Eye (tissue), 1 donor: ENCODE measurements around the gene PLD5.
"Not testable (repeated sequence)": the region's sequence is repeated elsewhere in the genome, so short reads cannot be mapped to it uniquely, and the experiment has no call there.

Source experiments
- DNase-seq: peaks from one replicate; pipeline ENCODE4 v3.0.0-alpha.2; 2015

The PLD5 gene

DNA sequence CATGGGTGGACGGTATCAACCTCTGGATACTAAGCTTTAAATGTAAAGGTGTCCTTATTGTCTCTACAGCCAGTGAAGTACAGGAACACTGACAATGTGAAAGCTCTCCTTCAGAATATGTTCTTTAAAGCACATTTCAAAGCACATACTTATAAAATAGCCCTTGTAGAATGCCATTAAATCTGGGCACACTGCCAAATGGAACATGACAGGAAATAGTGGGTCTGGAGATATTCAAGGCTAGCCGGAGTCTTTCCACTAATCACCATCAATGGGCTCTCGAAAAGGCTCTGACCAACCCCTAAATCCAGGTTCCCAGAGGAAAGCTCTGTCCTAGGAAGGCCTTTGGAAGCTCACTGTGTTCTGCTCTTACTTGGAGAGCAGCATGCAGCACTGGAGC, 46.6 kb downstream of the PLD5 start:
- DNase-seq: no peak

DNA sequence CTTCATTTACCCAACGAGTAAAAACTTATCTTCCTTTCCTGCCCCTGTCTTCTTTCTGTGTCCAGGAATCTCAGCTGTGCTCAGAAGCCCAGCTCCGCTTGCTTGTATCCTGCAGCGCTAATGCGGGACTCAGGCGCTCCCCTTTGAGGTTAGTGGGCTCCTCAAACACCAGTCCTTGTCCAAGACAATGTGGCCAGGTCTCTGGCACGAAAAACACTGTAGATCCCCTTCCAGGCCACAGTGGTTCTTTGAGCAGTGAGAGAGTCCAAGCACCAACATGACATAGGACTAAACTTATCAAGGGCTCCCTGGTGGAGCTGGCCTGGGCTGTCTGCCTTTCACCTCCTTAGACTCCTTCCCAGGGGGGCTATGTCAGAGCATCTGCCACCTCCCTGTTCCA, 53.7 kb downstream of the PLD5 start:
- DNase-seq: no peak

DNA sequence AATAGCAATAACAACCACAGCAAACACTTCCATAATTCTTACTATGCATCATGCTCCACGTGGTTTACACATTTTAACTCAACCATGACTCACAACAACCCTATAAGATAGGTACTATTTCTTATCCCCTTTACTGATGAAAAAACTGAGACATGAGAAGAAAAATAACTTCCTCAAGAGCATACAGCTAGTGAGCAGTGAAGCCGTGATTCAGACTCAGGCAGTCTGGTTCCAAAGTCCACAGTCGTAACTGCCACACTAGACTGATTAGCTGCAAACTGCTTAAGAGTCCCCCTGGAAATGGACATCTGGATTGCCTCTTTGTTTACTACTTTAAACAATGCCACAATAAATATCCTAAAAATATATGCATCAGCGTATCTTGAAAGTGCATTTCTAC, 55.7 kb downstream of the PLD5 start:
- no peak for DNase-seq

DNA sequence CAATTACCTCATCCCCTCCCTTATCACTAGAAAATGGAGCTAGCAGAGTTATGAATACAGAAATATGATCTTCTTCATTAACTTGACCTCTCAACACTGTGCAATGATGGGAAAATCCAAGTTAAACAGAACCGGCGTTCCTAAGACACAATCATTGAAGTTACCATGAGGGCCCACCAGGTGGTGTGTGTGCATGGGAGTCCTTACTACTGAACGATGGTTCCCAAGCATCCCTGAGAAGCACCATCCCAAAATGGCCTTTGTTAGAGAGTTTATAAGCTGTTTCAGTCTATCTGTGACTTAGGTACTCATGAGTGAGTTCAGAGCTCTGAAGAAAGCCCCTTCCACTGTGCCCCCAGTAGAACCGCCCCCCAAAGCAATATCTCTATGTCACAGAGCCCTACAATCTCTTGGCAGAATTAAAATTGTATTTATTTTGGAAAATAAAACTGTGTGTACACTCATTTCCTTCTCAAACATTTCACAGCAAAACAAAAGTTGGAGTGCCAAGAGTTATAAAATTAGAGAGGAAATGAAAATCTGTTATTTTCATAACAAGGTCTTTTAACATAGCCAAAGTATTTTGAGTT, 56.8 kb downstream of the PLD5 start:
- DNase-seq: peak; percentile 84

DNA sequence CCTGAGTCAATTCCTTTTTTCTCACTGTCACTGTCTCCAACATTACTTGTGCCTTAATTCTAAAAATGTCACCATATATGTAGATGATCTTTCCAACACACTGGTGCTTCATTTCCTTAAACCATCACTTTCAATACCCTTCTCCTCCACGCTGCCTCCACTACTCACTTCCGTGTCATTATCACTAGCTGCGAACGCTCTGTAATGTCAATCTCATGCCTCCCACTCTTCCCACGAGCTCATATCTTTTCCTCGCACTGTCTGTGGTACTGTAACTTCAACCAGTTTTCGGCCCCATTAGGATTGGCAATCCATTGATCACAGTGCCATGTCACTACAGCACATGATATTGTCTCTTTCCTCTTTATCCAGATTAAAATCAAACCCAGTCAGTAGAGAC, 61.6 kb downstream of the PLD5 start:
- DNase-seq: no peak

DNA sequence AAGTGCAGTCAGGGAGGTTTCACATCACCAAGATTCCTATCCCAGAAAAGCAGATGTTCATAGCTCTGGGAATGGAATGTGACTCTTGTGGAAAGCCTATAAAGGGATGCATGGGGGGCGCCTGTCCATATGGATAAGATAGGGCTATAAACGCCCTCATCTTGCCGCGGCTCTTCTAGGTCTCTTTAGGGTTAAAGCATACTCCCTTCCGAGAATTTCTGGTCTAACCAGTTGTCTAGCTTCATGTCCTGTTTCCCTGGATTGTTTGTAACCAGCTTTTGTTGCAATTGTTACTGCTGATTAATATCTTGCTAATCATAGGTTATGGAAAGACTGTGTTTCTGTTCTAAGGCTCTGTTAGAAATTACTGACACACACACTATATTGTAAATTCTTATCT, 64.8 kb downstream of the PLD5 start:
- not testable (repeated sequence) for DNase-seq

DNA sequence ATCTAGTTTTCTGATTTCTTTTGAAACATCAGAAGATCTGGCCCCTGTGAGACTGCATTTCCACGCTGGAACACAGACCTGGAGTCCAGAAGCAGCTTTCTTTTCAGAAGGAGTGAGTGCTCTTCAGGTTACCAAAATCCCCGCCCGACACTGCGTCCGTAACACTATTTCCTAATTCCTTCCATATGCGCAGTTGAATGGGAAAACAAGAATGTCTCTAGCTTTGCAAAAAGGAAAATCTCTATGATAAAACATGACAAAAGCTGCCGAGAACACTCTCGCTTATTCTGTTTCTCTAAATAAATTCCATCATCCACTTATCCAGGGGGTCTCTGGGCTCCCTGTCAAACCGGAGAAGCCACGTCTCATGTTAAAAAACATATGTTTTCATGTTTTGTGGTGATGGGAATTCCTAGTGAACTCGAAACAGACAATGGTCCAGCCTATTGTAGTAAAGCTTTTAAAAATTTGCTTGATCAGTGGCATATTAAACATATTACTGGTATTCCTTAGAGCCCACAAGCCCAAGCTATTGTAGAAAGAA, 67.7 kb downstream of the PLD5 start:
- DNase-seq: peak; percentile 55

DNA sequence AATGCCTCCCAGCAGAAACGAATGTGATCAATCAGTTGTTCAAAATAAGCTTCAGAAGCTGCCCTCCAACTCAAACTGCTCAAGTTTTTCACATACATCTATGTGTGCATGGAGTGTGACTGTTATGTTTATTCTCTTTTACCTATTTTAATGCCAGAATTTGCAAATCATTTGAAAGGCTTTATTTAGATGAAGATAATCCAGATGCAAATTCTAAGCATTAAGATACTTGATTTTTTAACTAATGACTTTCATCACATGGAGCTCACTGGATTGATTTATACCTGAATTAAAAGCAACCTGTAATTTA, 69.5 kb downstream of the PLD5 start:
- no peak for DNase-seq

DNA sequence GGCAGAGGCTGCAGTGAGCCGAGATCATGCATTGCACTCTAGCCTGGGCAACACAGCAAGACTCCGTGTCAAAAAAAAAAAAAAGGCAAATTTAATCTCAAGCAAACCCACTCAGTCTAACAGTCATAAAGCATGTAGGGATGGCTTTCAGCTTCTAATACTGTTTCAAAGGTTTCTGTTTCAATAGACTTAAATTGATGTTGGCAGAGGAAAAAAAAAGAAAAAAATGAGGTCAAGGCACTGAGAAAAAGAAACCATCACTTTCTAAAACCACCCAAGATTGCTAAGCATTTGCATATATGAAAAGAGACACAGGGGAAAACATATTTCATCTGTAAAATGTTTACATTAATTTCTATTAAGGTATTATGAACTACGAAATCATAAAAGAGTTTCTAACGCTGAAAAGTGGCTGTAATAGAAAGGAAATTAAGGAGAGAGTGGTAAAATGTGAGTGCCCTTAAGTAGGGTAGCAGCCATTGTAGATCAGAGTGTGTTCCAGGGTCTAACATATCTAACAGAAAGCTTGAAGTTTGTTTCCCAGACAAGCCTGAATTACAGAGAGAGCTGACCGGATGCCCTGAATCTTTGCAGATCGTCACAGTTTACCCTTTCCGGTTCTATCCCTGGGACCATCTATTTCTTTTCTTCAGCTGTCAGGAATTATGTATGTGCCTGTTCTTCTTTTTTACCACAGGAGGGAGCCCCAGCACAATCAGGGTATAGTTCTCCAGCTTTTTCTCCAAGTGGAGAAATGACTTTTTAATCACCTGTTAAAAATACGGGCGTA, 70.0 kb downstream of the PLD5 start:
- DNase-seq: peak; percentile 75

DNA sequence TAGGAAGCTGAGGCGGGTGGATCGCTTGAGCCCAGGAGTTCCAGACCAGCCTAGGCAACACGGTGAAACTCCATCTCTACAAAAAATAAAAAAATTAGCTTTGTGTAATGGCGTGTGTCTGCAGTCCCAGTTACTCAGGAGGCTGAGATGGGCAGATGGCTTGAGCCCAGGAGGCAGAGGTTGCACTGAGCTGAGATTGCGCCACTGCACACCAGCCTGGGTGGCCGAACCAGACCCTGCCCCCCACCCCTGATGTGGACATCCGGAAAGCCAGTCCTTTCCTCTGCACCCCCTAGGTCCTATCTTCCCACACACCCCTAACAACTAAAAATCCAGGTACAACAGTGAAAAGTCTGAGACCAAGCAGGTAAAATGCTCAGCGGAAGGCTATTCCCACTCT, 71.9 kb downstream of the PLD5 start:
- no peak for DNase-seq

DNA sequence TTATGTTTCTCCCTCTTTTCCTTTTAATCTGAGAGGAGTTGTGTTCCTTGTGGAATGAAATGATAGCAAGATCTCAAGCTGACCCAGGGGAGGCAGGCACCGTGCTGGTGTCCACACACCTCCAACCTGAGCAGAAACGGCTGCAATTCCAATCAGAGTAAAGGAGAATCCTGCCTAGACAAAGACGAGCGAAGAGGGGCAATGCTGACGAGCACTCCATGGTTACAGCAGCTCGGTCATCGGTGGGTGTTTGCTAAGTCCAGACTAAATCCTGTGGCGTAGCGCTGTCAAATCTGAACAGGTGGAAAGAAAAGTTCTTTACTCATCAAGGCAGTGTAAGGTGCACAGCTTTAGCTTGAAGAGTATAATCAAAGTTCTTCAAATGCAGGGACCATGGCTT, 74.8 kb downstream of the PLD5 start:
- DNase-seq: no peak

DNA sequence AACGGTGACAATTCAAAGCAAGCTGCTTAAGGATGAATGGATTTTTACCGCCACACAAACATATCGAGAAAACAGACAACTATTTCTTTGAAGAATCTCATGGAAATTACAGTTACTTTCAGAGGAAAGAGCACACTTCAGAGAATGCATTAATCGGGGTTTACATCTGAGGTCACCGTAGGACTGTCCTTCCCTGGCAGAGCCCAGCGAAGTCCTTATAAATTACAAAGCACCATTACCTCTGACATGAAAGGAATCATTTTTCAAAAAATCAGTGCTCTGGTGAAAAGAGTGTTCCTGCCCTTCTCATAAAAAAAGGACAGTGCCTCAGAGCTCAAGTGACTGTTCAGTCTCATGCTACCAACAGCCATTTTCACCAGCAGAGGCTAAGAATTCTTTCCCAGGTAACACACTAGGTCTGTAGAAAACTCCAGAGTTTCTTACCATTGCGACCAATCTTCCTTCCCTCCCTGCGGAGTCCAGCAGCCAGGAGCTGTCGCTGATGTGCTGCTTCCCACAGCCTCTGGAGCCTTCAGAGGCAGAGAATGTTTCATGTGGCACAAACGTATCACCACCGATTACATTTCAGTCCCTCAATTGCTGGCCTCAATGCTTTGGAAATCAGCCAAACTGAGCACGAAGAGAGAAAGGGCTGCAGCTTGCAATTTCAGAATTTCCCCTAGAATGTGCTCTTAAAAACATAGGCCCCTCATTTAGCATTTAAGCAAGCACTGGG, 75.4 kb downstream of the PLD5 start:
- peak; percentile 52 for DNase-seq

DNA sequence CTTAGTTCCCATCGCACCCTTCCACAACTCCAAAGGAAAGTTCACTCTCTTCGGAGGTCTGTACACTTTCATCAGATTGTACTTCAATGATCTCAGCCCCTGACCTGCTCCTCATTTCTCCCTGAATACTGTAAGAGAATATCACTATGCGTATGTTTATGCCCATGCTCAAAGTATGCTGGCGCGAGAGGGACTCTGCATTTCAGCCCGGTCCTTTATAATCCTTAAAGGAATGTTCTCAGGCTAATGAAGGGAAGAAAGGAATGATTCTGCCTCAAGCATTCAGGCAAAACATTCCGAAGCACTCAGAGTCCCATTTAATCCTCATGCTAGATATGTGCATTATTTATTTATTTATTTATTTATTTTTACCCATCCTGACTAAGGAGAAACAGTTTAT, 76.8 kb downstream of the PLD5 start:
- DNase-seq: peak; percentile 52

DNA sequence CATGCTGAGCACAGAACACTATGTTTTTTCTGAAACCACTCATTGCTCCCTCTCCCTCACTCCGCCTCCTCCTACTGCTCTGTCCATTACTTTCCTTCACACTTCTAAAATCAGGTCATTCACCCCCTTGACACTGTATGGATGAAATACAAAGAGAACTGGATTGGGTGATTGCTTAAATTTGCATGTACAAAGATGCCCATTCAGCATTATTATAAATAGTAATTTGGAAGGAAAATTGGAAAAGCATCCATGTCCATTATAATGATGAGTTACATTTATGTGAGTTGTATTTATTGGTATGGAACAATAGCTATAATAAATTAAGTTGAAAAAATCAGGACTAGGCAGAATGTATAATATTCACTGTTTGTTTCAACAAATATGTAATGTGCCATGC, 83.7 kb downstream of the PLD5 start:
- DNase-seq: no peak

DNA sequence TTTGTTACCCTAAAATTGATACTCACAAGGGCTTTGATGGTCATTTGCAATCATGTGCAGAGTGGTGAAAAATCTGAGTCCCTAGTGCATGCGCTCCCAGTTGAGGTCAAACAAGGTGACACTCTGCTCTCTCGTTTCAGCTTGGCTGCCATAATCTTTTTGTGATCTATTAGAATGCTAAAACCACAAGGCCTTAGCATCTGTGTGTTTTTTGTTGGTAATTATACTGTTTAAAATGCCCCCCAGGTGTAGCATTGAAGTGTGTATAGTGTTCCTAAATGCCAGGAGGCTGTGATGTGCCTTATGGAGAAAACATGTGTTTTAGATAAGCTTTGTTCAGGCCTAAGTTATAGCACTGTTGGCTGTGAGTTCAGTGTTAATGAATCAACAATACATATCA, 89.3 kb downstream of the PLD5 start:
- no peak for DNase-seq

DNA sequence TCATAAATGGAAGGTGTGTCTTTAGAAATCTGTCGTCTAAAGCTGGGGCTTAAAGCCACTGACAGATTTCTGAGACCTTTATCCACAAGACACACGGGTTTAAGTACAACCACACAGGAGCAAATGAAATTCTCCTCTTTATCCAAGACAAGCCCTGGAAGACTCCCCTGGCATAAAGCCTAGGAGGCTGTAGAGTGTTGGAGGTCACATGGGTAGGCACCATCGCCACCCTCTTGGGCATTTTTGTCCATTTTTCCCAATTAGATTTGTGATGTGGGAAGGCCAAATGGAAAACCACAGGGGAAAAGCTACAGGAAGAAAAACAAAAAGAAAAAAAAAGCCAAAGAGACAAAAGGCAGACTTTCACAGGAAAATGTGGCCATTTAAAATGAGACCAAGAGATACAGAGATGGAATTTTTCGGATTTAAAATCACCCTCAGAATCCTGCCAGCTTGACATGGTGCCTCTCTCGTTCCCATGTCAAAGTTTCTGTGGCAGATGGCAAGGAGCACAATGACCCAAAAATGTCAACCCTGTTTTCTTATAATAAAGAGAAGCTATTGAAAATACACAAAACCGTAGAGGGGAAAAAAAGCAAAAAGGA, 91.9 kb downstream of the PLD5 start:
- no peak for DNase-seq

DNA sequence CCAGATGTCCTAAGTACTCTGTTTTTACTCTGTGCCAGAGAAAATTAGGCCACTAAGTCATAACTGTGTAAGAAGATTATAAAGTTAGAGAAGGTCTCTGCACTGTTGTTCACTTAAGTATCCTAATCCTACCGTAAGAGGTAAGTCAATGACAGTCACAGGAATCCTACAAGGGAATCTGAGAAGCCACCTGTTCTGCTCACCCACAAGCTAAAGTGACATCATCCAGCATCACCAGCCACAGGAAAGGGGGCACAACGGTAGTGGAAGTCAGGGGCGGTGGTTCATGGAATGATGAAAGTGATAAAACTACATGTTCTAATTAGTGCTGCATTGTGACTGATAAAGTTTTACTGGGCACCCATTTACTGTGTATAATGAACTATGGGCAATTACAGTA, 92.7 kb downstream of the PLD5 start:
- DNase-seq: no peak

DNA sequence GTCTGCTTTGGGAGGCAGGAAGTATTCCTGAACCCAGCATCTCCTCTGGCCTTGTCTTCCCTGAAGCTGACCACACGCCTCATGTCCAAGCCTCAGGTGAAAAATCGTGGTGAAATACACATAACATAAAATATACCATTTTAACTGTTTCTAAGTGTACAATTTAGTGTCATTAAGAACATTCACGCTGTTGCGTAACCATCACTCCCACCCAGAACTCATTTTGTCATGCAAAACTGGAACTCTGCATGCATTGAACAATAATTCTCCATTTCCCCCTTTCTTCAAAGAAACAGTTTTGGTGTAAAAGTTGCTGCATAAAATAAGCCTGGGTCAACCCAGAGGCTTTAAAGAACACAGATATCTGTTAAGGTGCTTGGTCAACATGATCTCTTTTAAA, 93.5 kb downstream of the PLD5 start:
- no peak for DNase-seq

DNA sequence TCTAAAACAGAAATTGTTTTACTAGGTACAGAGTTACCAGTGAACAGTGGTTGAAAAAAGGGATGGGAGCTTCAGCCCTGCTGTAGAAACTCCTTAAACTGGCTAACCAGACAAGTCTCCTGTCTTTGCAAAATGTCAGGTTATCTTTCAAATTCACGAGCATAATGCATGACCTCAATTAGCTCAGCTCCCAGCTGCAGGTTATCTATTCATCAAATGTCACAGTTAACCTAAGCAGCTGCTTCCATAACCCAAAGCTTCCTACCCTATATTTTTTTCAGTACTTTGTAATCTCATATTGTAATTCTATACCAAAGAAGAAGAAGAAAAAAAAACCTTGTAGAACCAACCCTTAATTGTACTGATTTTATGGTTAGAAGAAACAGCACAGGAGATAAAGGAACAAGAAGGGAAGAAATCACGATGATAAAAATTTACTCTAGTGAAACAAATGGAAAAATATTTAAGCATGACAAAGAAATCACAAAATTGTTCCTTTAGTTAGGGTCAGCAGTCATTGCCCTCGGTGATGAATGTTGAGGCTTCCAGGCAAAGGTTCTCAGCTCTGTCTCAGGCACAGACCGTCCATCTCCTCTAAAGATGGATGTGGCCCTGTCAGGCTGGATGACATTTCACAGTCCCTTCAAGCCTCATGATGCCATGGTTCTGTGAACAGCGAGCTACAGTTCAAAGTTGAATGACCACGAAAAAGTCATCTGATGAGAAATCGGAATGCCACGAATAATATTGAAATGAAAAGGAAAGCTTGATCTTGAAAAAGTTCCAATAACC, 95.9 kb downstream of the PLD5 start:
- DNase-seq: peak; percentile 16

DNA sequence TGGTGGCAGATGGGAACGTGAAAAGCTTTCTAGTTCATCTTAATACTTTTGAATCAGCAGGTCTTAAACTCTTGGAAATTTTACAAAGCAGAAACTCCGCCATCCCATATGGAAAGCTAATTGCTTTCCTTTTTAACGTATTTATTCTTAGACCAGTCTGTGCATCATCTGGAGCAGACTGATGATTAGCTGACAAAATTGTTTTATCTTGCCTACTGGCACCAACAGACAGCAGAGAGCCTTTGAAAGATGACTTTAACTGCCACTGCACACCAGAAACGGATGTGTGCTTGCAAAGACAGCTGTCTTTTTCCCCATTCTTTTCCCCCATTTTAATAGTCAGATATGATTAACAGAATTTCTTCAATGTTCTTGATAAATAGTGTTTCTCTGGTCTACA, 97.0 kb downstream of the PLD5 start:
- DNase-seq: peak; percentile 36

DNA sequence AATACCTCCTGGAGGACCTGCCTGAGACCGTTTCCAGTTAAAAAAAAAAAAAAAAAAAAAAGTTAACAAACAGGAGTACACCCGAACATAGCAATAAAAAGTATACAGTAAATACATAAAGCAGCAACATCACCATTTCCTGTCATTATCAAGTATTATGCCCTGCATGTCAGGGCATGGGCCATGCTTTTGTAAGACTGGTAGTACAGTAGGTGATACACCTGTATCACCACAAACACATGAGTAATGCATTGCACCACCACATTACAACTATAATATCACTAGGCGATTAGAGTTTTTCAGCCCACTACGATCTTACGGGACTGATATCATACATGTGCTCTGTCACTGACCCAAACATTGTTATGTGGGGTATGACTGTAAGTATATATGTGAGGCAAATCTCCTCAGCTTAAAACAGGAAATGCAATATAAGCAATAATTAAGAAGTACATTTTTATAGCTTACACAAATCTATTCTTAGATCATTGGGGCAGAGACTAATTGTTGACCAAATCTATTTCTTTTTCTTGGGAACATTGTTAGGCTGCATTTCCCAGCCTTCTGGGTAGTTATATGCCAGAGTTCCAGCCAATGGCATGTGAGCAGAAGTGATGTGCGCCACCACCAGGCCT, 98.1 kb downstream of the PLD5 start:
- no peak for DNase-seq

DNA sequence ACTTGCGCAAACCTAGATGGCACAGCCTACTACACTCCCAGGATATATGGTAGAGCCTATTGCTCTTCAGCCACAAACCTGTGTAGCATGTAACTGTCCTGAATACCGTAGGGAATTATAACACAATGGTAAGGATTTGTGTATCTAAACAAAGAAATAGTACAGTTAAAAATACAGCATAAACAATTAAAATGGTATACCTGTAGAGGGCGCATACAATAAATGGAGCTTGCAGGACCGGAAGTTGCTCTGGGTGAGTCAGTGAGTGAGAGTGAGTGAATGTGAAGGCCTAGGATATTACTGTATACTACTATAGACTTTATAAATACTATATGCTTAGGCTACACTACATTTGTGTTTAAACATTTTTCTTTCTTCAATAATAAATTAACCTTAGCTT, 99.3 kb downstream of the PLD5 start:
- DNase-seq: no peak
